ENCODE measurements around the gene TAS2R8.
"Not testable (repeated sequence)": the region's sequence is repeated elsewhere in the genome, so short reads cannot be mapped to it uniquely, and the experiment has no call there.

TAS2R8 gene

GRCh38 chr12:10807186-10807585 is at the start of gene TAS2R8:
Gene TAS2R8 (minus strand): TSS chr12:10807286. CDS start chr12:10806980, 306 bp downstream.
- no peak for DNase-seq (ENCODE audit: low read depth in 2 of 2)

GRCh38 chr12:10855807-10856206 is 48.7 kb upstream of the TAS2R8 start:
- DNase-seq (ENCODE audit: low read depth in 2 of 2): no peak

GRCh38 chr12:10853776-10854175 is 46.7 kb upstream of the TAS2R8 start:
- no peak for DNase-seq (ENCODE audit: low read depth in 2 of 2)

- no peak for DNase-seq (ENCODE audit: low read depth in 2 of 2)
Observed at GRCh38 chr12:10851243-10851858, 44.3 kb upstream of the TAS2R8 start.

- DNase-seq (ENCODE audit: low read depth in 2 of 2): no peak
Observed at GRCh38 chr12:10849425-10849878, 42.4 kb upstream of the TAS2R8 start, which contains the start of gene PRR4. Gene PRR4 (minus strand): TSS chr12:10849475. CDS start chr12:10849437, 38 bp downstream.

GRCh38 chr12:10847744-10848143 is 40.7 kb upstream of the TAS2R8 start:
- no peak for DNase-seq (ENCODE audit: low read depth in 2 of 2)

GRCh38 chr12:10842862-10843261 is 35.8 kb upstream of the TAS2R8 start:
- DNase-seq (ENCODE audit: low read depth in 2 of 2): no peak

GRCh38 chr12:10838461-10838860 is 31.4 kb upstream of the TAS2R8 start:
- DNase-seq (ENCODE audit: low read depth in 2 of 2): no peak

- DNase-seq (ENCODE audit: low read depth in 2 of 2): no peak
Observed at GRCh38 chr12:10829994-10830393, 22.9 kb upstream of the TAS2R8 start.

- DNase-seq (ENCODE audit: low read depth in 2 of 2): no peak
Observed at GRCh38 chr12:10826258-10826657, 19.2 kb upstream of the TAS2R8 start, which contains the start of gene TAS2R10. Gene TAS2R10 (minus strand): TSS chr12:10826358. CDS start chr12:10826269, 89 bp downstream.

- no peak for DNase-seq (ENCODE audit: low read depth in 2 of 2)
Observed at GRCh38 chr12:10824957-10825356, 17.9 kb upstream of the TAS2R8 start.

- DNase-seq (ENCODE audit: low read depth in 2 of 2): no peak
Observed at GRCh38 chr12:10811883-10812536, 4.9 kb upstream of the TAS2R8 start.

- no peak for DNase-seq (ENCODE audit: low read depth in 2 of 2)
Observed at GRCh38 chr12:10810068-10810467, 3.0 kb upstream of the TAS2R8 start, which contains the start of gene TAS2R9. Gene TAS2R9 (minus strand): TSS chr12:10810168. CDS start chr12:10810075, 93 bp downstream.

GRCh38 chr12:10802587-10802986 is 4.5 kb downstream of the TAS2R8 start, which contains the start of gene TAS2R7:
Gene TAS2R7 (minus strand): TSS chr12:10802627. CDS start chr12:10802570, 57 bp downstream.
- no peak for DNase-seq (ENCODE audit: low read depth in 2 of 2)

- DNase-seq (ENCODE audit: low read depth in 2 of 2): no peak
Observed at GRCh38 chr12:10801741-10802140, 5.3 kb downstream of the TAS2R8 start.

- DNase-seq (ENCODE audit: low read depth in 2 of 2): no peak
Observed at GRCh38 chr12:10794222-10794621, 12.9 kb downstream of the TAS2R8 start.

GRCh38 chr12:10791769-10792168 is 15.3 kb downstream of the TAS2R8 start:
- not testable (repeated sequence) for DNase-seq (ENCODE audit: low read depth in 2 of 2)

GRCh38 chr12:10783252-10783651 is 23.8 kb downstream of the TAS2R8 start:
- DNase-seq (ENCODE audit: low read depth in 2 of 2): no peak

- DNase-seq (ENCODE audit: low read depth in 2 of 2): no peak
Observed at GRCh38 chr12:10779103-10779502, 28.0 kb downstream of the TAS2R8 start.

- DNase-seq (ENCODE audit: low read depth in 2 of 2): no peak
Observed at GRCh38 chr12:10771132-10771733, 35.9 kb downstream of the TAS2R8 start.

GRCh38 chr12:10759657-10760056 is 47.4 kb downstream of the TAS2R8 start:
- no peak for DNase-seq (ENCODE audit: low read depth in 2 of 2)

GRCh38 chr12:10756194-10756593 is 50.9 kb downstream of the TAS2R8 start:
- no peak for DNase-seq (ENCODE audit: low read depth in 2 of 2)
